HepG2 (cell line): Measurements from ENCODE around the gene FRMPD2. TPM values are rescaled to one million over a fixed set of nuclear protein-coding genes. Genes with fewer than 3 reads are reported as not detected.

Experiments
- BCL3 ChIP-seq: sonication (generic); formaldehyde crosslinking; IDR thresholded peaks from 2 replicates; pipeline ENCODE4 v1.5.1; 2020; ENCODE audit warnings: mild to moderate bottlenecking, missing genetic modification reagents, moderate library complexity
- FOXP4 ChIP-seq: sonication (generic); formaldehyde crosslinking; IDR thresholded peaks from 2 replicates; pipeline ENCODE4 v1.4.0; 2020; ENCODE audit warnings: missing genetic modification reagents
- GABPB1 ChIP-seq: IDR thresholded peaks from 2 replicates; pipeline ENCODE4 v1.6.1; 2016; ENCODE audit warnings: mild to moderate bottlenecking, missing genetic modification reagents, moderate library complexity, missing compliant biosample characterization
- GTF3A ChIP-seq: sonication (generic); formaldehyde crosslinking; conservative IDR thresholded peaks from 2 replicates; pipeline ENCODE4 v1.4.0; 2020; ENCODE audit warnings: mild to moderate bottlenecking, missing genetic modification reagents
- GZF1 ChIP-seq: sonication (generic); formaldehyde crosslinking; IDR thresholded peaks from 2 replicates; pipeline ENCODE4 v1.5.1; 2020; ENCODE audit warnings: mild to moderate bottlenecking, missing genetic modification reagents
- HBP1 ChIP-seq: IDR thresholded peaks from 2 replicates; pipeline ENCODE4 v1.6.1; 2016; ENCODE audit warnings: low read depth, control low read depth
- MED13 ChIP-seq: sonication (generic); formaldehyde crosslinking; IDR thresholded peaks from 2 replicates; pipeline ENCODE4 v1.5.0; 2020; ENCODE audit warnings: missing genetic modification reagents
- NCOA2 ChIP-seq: sonication (generic); formaldehyde crosslinking; IDR thresholded peaks from 2 replicates; pipeline ENCODE4 v1.8.0; 2022; ENCODE audit warnings: inconsistent platforms
- PHF5A ChIP-seq: IDR thresholded peaks from one replicate; pipeline ENCODE4 v1.6.1; 2018; ENCODE audit warnings: low read depth, missing genetic modification reagents; ENCODE audit not compliant: unreplicated experiment
- RARG ChIP-seq: sonication (generic); formaldehyde crosslinking; IDR thresholded peaks from 2 replicates; pipeline ENCODE4 v1.4.0; 2020; ENCODE audit warnings: low read depth, mild to moderate bottlenecking, missing genetic modification reagents
- SIX1 ChIP-seq: sonication (generic); formaldehyde crosslinking; IDR thresholded peaks from 2 replicates; pipeline ENCODE4 v1.4.0; 2020; ENCODE audit warnings: missing genetic modification reagents, borderline replicate concordance
- SP2 ChIP-seq: sonication (generic); formaldehyde crosslinking; IDR thresholded peaks from 2 replicates; pipeline ENCODE4 v1.5.1; 2020; ENCODE audit warnings: mild to moderate bottlenecking, missing genetic modification reagents
- SRSF9 ChIP-seq: fragments of 200-400 bp; formaldehyde crosslinking; IDR thresholded peaks from 2 replicates; pipeline ENCODE4 v1.6.1; 2018; ENCODE audit warnings: borderline replicate concordance, mild to moderate bottlenecking, low read depth, low read length; ENCODE audit not compliant: insufficient read depth, poor library complexity, severe bottlenecking
- SYNCRIP ChIP-seq: fragments of 200-400 bp; formaldehyde crosslinking; IDR thresholded peaks from 2 replicates; pipeline ENCODE4 v1.6.1; 2018; ENCODE audit warnings: mild to moderate bottlenecking, low read depth, low read length; ENCODE audit not compliant: insufficient read depth
- ZBTB34 ChIP-seq: sonication (generic); formaldehyde crosslinking; IDR thresholded peaks from 2 replicates; pipeline ENCODE4 v1.8.0; 2022; ENCODE audit warnings: mild to moderate bottlenecking, missing genetic modification reagents
- ZNF24 ChIP-seq: fragments of 450-650 bp; IDR thresholded peaks from 2 replicates; pipeline ENCODE4 v1.6.1; 2017; ENCODE audit warnings: antibody characterized with exemption, mild to moderate bottlenecking
- ZNF263 ChIP-seq: sonication (generic); formaldehyde crosslinking; IDR thresholded peaks from 2 replicates; pipeline ENCODE4 v1.4.0; 2020; ENCODE audit warnings: missing genetic modification reagents
- ZNF296 ChIP-seq: sonication (generic); formaldehyde crosslinking; conservative IDR thresholded peaks from 2 replicates; pipeline ENCODE4 v1.5.0; 2020; ENCODE audit warnings: mild to moderate bottlenecking, missing genetic modification reagents
- ZNF34 ChIP-seq: sonication (generic); formaldehyde crosslinking; IDR thresholded peaks from 2 replicates; pipeline ENCODE4 v1.4.0; 2020; ENCODE audit warnings: mild to moderate bottlenecking, missing genetic modification reagents, borderline replicate concordance
- ZNF484 ChIP-seq: sonication (generic); formaldehyde crosslinking; IDR thresholded peaks from 2 replicates; pipeline ENCODE4 v1.5.1; 2020; ENCODE audit warnings: mild to moderate bottlenecking, low read depth, missing genetic modification reagents, borderline replicate concordance
- ZNF530 ChIP-seq: sonication (generic); formaldehyde crosslinking; IDR thresholded peaks from 2 replicates; pipeline ENCODE4 v1.5.0; 2020; ENCODE audit warnings: low read depth, mild to moderate bottlenecking, missing genetic modification reagents
- ZNF878 ChIP-seq: sonication (generic); formaldehyde crosslinking; IDR thresholded peaks from 2 replicates; pipeline ENCODE4 v1.8.1; 2023; ENCODE audit warnings: mild to moderate bottlenecking, missing genetic modification reagents, moderate library complexity
- ZNF891 ChIP-seq: sonication (generic); formaldehyde crosslinking; IDR thresholded peaks from 2 replicates; pipeline ENCODE4 v1.5.0; 2020; ENCODE audit warnings: mild to moderate bottlenecking, missing genetic modification reagents
- ZSCAN22 ChIP-seq: sonication (generic); formaldehyde crosslinking; IDR thresholded peaks from 2 replicates; pipeline ENCODE4 v1.4.0; 2020; ENCODE audit warnings: mild to moderate bottlenecking, missing genetic modification reagents
- polyA plus RNA-seq, 8 experiments: library from polyadenylated mRNA; depleted of rRNA in 3 of 8; stranded (reverse) in 7 of 8; unstranded in 1 of 8; fragments of >200 nt; fragmentation: Illumina TruSeq in 4 of 8; extraction: Trizol in 4 of 8; gene quantifications; 2 replicates each; pipeline versions ENCODE4 v1.2.1 to v1.2.3, GENCODE V29; 2011 to 2016; ENCODE audit warnings: low read depth in 4 of 8, missing spikeins in 1 of 8, mixed read lengths in 1 of 8; ENCODE audit not compliant: insufficient read depth in 1 of 8
- total RNA-seq, 5 experiments: library from RNA; depleted of rRNA; stranded (reverse); fragments of >200 nt; fragmentation: Illumina TruSeq; extraction: Trizol; gene quantifications; 2 replicates each; pipeline ENCODE4 v1.2.3, GENCODE V29; 2016; ENCODE audit warnings: low read depth in 1 of 5

The FRMPD2 gene
- total and polyA plus RNA-seq, 2 of the 13 experiments (the other 11 are each of a cell fraction or from before 2014, with no cell fraction given), result 0.45 to 1.3 TPM

GRCh38 chr10:48306265-48306869 lies 31.9 kb upstream of the FRMPD2 start, which contains the start of gene MAPK8 (continued):
- TF ChIP-seq ZNF263, result peak; percentile 42; the same call in 1 of the 2 replicates
- TF ChIP-seq GTF3A (CRISPR knock-in tag), result no peak
- TF ChIP-seq RARG (CRISPR knock-in tag), result no peak
- no peak for TF ChIP-seq ZNF484 (CRISPR knock-in tag)
- TF ChIP-seq HBP1, result peak; percentile 48; the same call in 1 of the 2 replicates
- no peak for TF ChIP-seq SYNCRIP
- no peak for TF ChIP-seq ZNF34 (CRISPR knock-in tag)
- no peak for TF ChIP-seq SRSF9
- TF ChIP-seq ZBTB34 (CRISPR knock-in tag), result no peak
- peak; percentile 50; the same call in 1 of the 2 replicates for TF ChIP-seq ZSCAN22
- no peak for TF ChIP-seq SIX1 (CRISPR knock-in tag)
- no peak for TF ChIP-seq NCOA2 (CRISPR knock-in tag)
- TF ChIP-seq ZNF24, result no peak
- peak; percentile 80 for TF ChIP-seq GABPB1
- TF ChIP-seq MED13 (CRISPR knock-in tag), result no peak
- no peak; the same call in 1 of the 2 replicates for TF ChIP-seq FOXP4 (CRISPR knock-in tag)
- TF ChIP-seq BCL3 (CRISPR knock-in tag), result peak; percentile 86
- peak; percentile 88; the same call in 1 of the 2 replicates for TF ChIP-seq ZNF878 (CRISPR knock-in tag)
- no peak for TF ChIP-seq PHF5A (CRISPR knock-in tag)
- peak; percentile 43; the same call in 1 of the 2 replicates for TF ChIP-seq SP2
- no peak for TF ChIP-seq GZF1 (CRISPR knock-in tag)
- no peak for TF ChIP-seq ZNF530 (CRISPR knock-in tag)
- TF ChIP-seq ZNF891 (CRISPR knock-in tag), result peak; percentile 81
- TF ChIP-seq ZNF296 (CRISPR knock-in tag), result no peak
